GM21381 (cell line): Measurements from ENCODE around the gene EIF4G3.
"Not testable (repeated sequence)": the region's sequence is repeated elsewhere in the genome, so short reads cannot be mapped to it uniquely, and the experiment has no call there.

Experiments
- ATAC-seq: cut with Tn5 transposase; IDR thresholded peaks from one replicate; pipeline ENCODE4 v1.9.1; 2021; ENCODE audit warnings: mild to moderate bottlenecking, moderate library complexity; ENCODE audit not compliant: unreplicated experiment

EIF4G3 gene

DNA sequence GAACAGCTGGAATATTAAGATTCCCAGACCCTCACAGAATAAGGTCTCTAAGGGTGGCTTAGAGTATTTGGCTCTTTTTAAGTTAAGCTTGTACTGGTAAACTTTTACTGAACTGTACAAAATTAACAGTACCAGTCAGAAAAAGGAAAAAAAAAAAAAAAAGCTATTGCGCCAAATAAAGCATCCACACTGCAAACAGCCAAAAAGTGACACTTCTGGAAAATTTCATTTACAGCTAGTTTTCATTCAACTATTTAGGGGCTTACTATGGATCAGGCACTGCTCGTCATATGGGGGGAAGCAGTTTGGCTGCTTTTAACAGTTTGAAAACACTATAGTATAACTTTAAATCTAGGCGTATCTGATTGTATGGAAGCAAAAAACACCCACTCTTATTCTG is 139.6 kb downstream of the EIF4G3 start:
- ATAC-seq = no peak

DNA sequence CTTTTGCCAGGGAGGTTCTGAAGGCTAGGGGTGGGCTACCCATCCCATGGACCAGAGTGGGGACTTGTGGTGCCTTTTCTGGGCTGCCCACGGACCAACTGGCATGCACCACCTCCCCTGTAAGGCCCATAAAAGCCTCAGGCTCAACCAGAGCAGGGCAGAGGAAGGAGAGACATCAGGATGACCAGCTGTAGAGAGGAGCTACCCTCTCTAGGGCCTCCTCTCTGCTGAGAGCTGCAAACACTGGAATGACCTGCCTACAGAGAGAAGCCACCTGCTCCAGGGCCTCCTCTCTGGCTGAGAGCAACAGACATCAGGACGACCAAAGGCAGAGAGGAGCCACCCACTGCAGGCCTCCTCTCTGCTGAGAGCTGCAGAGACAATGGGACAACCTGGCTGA is 140.9 kb downstream of the EIF4G3 start:
- ATAC-seq = no peak

DNA sequence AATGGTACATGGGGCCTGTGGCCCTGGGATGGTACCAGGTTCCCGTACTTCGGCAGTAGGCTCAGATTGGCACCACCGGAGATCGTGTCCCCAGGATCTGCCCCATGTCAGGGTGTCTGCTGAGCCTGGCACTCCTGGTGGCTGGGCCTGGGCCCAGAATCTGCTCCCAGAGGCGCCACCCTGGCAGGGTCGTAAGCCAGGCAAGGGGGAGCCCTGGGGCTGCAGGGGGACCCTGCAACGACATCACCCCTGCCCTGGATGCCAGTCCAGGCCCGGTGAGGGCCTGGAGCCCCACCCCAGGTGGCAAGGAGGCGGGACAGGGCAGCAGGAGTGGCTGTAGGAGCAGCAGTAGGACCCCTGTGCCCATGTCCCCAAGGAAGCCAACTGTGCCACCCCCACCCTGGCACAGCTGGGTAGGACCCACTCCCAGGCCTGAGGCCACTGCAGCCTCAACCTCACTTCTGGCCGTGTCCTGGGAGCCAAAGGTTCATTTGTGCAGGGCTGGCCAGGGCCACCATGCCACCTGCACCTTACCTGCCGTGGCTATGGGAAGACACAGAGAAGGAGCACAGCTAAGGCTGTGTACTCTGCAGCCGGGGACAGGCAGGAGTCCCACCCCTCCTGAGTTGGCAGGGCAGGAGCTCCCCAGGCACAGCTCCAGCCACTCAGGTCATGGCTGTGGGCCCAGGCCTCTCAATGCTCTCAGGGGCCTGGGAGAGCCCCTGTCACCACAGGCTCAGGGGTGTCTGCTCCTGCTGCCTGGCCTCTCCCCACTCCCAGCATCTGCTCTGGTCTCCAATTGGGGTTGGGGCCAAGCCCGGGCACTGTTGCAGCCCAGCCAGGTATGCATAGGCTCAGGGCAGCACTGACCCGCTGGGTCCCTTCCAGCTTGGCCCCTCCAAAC is 141.7 kb downstream of the EIF4G3 start:
- no peak for ATAC-seq

DNA sequence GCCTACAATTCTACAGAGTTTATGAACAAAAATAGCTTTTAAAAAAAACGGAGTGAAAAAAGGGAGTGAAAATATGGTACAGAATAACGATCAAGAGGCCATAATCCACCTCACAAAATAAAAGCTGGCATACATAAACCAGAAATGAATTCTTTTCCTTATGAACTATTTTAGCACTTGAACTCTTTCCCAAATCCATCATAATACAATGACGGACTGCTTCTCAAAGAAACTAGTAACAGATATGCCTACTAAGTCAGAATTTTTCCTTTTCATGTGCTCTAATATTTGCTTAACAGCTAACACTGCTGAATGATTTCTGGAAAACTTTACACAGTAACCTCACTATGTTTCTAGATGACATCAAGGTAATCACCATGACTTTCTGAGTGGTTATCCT is 144.0 kb downstream of the EIF4G3 start:
- ATAC-seq = no peak

DNA sequence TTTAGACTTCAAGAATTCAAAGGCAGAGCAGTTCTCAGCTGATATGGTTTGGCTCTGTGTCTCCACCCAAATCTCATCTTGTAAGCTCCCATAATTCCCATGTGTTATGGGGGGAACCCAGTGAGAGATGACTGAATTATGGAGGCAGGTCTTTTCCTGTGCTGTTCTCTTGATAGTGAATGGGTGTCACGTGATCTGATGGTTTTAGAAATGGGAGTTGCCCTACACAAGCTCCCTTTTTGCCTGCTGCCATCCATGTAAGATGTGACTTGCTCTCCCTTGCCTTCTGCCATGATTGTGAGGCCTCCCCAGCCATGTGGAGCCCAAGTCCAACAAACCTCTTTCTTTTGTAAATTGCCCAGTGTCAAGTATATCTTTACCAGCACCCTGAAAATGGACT is 146.5 kb downstream of the EIF4G3 start:
- no peak for ATAC-seq

DNA sequence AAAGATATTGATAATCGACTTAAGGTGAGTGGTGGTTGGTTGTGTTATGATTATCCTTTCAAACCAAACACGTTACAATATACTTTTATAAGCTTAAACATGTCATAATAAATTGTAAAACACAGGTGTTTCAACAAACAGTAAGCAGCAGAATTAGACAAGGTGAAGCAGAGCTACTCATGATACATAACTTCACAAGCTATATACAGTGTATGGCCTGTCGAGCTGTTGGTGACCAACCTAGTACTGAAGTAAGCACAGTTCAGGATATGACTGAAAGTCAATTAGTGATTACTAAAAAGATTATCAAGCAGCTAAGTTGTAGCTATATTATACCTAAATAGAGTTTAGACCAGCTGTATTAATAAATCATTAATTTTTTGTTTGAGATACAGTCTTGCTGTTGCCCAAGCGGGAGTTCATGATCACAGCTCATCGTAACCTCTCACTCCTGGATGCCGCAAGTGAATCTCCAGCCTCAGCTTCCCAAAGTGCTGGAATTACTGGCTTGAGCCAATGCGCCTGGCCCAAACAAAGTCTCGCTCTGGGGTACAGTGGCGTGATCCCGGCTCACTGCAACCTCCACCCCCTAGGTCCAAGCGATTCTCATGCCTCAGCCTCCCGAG is 148.1 kb downstream of the EIF4G3 start:
- no peak for ATAC-seq

DNA sequence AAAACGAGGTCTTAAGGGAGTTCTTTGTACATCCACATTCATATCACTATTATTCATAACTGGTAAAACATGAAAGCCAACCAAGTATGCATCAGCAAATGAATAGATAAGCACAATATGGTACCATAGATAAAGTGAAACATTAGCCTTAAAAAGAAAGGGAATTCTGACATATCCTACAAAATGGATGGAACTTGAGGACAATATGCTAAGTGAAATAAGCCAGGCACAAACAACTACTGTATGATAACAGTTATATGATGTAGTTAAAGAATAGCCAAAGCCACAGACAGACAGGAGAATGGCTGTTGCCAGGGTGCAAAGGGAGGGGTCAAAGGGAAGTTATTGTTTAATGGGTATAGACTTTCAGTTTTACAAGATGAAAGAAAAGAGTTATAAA is 148.9 kb downstream of the EIF4G3 start:
- ATAC-seq = no peak

DNA sequence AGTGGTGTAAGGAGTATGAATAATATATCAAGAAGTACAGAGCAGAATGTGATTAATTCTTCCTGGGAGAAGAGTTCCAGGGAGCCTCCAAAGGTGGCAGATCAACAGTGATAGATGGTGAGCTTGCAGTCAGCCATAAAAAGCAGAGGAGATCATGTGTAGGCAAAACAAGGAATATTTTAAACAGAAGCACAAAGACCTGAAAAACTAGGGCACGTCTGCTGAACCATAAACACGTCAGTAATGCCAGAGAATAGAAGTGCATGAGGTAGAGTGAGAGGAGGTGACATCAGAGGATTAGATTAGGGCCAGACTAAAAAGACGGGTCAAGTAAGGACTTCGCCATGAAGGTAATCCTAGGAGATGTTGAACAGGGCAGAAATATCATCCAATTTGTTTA is 151.8 kb downstream of the EIF4G3 start:
- no peak for ATAC-seq

DNA sequence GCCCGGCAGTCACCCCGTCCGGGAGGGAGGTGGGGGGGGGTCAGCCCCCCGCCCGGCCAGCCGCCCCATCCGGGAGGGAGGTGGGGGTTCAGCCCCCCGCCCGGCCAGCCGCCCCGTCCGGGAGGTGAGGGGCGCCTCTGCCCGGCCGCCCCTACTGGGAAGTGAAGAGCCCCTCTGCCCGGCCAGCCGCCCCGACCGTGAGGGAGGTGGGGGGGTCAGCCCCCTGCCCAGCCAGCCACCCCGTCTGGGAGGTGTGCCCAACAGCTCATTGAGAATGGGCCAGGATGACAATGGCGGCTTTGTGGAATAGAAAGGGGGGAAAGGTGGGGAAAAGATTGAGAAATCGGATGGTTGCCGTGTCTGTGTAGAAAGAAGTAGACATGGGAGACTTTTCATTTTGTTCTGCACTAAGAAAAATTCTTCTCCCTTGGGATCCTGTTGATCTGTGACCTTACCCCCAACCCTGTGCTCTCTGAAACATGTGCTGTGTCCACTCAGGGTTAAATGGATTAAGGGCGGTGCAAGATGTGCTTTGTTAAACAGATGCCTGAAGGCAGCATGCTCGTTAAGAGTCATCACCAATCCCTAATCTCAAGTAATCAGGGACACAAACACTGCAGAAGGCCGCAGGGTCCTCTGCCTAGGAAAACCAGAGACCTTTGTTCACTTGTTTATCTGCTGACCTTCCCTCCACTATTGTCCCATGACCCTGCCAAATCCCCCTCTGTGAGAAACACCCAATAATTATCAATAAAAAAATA is 152.4 kb downstream of the EIF4G3 start:
- ATAC-seq = not testable (repeated sequence)

DNA sequence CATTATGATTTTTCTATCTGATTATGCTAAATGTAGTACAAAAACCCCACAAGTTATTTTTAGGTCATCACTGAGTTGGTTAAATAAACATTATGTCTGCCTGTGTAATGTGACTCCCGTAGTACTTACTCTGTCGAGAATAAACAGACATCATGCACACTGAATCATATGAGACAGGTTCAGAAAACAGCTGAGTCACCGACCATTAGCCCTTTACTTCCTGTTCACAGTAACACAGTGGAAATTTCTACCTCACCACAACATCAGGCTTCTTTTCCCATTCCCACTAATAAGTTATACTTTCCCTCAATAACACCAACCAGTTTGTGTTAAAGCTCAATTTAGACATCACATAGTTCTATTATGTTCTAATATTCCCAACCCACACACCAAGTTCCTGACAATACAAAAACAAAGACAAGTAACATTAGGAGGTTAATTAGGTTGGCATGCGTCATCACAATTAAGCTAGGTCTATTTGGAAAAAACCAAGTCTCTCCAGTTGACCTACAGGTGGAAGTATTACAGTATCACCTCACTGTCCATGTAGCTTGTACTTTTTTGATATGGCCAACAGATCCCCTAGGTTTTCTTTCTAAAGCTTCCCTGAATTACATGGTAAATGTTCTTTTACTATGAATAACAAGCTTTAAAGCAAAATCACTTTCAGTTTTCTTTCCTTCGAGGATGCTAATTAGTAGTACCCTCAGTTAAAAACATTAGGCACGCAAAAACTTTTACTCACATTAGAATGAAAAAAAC is 154.2 kb downstream of the EIF4G3 start:
- ATAC-seq = peak; percentile 89

DNA sequence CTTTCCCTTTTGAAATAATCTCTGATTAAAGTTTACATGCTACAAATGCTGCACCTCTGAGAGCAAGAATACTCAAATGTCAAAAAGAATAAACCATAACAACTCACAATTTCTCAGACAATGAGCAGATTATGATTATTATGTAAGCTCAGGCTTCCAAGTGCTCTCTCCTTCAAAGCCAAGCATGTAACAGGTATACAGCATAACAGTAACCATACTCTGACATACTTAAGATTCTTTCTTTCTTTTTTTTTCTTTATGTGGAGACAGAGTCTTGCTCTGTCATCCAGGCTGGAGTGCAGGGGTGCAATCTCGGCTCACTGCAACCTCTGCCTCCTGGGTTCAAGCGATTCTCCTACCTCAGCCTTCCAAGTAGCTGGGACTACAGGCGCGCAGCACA is 155.4 kb downstream of the EIF4G3 start:
- no peak for ATAC-seq

DNA sequence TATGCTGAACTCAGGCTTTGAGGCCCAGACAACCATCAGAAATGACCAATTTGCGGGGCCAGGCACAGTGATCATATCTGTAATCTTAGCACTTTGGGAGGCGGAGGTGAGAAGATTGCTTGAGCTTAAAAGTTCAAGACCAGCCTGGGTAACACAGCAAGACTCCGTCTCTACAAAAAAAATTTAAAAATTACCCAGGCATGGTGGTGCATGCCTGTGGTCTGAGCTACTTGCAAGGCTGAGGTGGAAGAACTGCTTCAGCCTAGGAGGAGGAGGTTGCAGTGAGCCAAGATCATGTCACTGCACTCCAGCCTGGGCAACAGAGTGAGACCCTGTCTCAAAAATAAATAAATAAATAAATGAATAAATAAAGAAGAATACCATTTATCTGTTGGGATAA is 156.5 kb downstream of the EIF4G3 start:
- no peak for ATAC-seq

DNA sequence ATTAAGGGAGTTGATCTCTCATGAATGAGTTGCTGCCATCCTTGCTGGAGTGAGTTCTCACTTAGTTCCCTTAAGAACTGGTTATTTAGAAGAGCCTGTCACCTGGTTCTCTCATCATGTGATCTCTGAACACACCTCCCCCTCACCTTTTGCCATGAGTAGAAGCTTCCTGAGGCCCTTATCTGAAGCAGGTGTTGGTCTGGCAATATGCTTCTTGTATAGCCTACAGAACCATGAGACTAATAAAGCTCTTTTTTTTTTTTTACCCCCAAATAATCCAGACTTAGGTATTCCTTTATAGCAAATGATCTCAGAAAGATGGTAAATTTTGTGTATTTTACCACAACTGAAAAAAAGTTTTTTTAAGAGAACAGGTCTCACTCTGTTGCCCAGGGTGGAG is 158.0 kb downstream of the EIF4G3 start:
- no peak for ATAC-seq

DNA sequence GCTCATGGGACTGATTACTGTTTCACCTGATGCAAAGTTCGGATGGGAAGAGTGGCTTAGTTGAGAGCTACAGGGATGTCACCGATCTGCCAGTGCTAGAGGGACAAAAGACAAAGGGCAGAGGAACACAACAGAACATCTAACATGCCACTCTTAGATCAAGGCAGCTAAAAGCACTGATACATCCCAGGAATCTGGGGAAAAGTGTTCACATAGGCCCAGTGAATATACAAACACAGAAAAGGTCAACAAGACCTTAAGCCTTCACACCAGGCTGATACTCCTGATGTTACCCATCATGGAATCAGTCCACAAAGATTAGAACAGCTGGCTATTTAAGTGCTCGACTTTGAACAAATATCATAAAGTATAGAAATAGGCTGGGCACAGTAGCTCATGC is 163.2 kb downstream of the EIF4G3 start:
- no peak for ATAC-seq

DNA sequence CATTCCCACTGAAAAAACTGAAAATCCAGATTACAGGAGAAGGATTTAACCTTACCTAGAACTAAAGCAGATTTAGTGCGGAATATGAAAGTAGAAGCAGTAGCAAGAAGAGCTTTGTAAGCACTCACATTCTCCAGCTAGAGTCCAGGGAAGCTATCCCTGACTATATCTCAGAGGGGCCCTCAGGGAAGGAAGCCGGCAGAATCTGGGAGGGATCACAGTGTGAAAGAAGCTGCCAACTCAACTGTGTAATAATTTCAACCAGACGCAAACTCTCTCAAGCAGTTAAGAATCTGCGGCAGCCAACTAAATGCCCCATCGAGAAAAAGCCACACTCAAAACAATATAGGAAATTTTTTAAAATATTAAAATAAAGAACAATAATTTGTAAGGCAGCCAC is 163.8 kb downstream of the EIF4G3 start:
- no peak for ATAC-seq

DNA sequence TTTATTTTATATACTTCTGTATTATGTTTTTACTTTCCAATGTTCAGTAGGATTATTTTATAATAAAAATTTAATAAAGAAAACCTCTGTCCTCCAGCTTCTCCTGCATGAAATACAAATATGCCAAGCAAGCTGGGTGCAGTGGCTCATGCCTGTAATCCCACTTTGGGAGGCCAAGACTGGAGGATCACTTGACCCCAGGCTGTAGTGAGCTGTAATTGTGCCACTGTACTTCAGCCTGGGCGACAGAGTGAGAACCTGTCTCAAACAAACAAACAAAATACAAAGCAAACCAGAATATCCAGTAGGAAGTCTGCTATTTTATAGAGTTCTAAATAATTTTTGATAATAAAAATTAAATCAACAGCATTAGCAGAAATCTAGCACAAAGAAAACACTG is 168.8 kb downstream of the EIF4G3 start:
- no peak for ATAC-seq

DNA sequence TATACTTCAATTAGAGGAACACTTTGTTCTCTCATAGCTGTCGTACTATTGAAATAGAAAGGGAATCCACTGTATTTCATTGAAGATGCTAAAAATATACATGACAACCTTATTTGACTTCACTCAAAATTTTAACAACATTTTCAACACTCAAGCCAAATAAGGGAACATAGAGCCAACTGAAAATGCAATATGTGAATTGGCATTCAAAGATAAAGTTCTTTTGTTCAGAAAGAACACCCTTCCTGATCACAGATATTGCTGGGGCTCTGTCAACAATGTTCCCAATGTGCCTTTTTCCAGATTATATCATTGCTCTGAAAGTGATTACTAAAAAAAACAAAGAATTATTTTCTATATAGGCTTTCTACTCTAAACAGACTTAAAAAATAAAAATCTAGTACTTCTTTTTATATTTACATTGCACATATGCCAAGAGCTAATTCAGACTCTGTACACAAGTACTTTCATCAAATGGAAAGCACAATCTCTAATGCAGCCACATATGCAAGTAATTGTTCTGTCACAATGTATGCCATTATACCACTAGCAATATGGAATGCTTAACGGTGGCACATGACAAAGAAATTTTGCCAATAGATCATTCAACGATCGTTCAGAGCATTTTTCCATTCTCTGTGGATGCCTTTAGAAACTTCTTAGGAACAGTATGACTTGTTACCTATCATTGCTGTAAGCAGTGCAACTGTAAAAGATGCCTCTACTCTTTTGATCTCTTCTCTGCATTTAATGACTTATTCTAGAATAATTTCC is 171.0 kb downstream of the EIF4G3 start:
- no peak for ATAC-seq

DNA sequence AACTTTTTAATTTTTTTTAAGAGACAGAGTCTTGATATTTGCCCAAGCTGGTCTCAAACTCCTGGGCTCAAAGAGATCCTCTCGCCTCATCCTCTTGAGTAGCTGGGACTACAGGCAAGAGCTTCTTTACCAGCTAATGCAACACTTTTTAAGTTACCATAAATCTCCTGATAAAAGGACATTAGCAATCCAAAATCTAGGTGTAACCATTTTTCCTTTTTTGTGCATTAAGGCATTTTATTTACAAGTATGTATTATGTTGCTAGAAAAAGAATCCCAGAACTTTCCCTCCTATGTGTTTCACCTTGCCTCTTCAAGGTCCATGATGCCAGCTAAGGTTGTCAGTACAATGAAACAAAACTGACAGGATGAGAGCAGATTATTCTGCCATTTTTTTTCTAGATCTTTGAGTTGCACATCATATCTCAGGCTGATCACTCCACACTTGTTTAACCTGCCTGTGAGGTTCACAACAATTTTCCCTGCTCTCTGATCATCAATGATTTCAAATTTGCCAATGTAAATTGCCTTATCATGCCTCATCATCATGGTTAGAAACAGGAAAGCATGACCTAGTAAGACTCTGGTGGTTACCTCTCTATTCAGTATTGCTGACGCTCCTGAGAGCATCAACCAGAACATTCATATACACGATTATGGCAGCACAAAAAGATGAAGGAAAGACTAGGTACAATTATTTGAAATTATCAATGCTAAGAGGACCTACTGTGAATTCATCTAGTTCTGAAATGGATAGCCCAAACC is 173.2 kb downstream of the EIF4G3 start:
- ATAC-seq = no peak

DNA sequence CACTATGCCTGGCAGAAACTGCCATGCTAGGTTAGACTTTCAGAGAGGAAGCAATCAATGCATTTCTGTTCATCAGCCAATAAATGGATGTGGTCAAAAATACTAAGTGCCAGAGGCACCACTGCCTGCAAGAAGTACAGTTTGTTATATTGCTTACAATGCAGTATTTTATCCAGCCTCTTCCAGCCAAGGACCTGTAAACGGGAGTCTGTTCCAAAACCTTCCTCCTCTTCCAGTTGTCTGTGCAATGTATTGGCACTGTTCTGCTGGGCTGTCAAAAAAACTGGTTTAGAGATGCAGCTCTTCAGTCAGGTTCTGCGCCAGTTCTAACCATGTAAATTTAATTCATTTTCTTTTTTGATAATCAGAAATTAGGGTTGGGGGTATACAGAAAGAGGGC is 175.7 kb downstream of the EIF4G3 start:
- ATAC-seq = no peak

DNA sequence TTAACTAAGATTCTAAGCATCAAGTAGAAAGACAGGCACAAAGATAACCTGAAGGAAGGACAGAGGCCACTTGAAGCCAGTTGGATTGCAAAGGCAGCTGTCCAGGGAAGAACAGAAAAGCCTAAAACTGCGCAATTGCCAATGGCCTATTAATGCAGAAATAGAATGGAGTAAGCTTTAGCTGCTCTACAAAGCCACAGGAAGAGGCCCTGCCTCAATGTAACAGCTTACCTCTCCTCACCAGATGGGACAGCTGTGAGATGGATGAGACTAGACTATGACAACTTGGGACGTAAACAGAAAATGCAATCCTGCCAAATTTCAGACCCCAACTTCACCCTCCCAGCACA is 176.5 kb downstream of the EIF4G3 start:
- ATAC-seq = no peak
